Adrenal gland (tissue), 12 donors: ENCODE measurements around the gene RBFOX1. TPM values are rescaled to one million over a fixed set of nuclear protein-coding genes. Genes with fewer than 3 reads are reported as not detected.

Source experiments
- DNase-seq, 7 donors: peaks; one replicate each; pipeline ENCODE4 v3.0.0-alpha.2; 2019 to 2020
- H3K27ac ChIP-seq, 5 donors: fragments of 200-600 bp; sonication (generic) in 4 of 5; 1 replicate in 3 of 5; 2 replicates in 2 of 5; pipeline versions ENCODE4 v1.5.1 to v1.8.0; 2016 to 2020; ENCODE audit warnings: mild to moderate bottlenecking in 1 of 5
- H3K27me3 ChIP-seq: fragments of 200-600 bp; 2 replicates; pipeline ENCODE4 v1.8.0; 2021
- H3K36me3 ChIP-seq, 2 donors: fragments of 200-600 bp; replicated peaks in 1 of 2; 1 replicate in 1 of 2; 2 replicates in 1 of 2; pipeline versions ENCODE4 v1.5.1 to v1.8.0; 2018 to 2022
- H3K4me1 ChIP-seq, 2 donors: fragments of 200-600 bp; replicated peaks in 1 of 2; 1 replicate in 1 of 2; 2 replicates in 1 of 2; pipeline versions ENCODE4 v1.5.1 to v1.8.0; 2018 to 2021
- H3K4me3 ChIP-seq, 4 donors: fragments of 200-600 bp; sonication (generic) in 3 of 4; one replicate each; pipeline ENCODE4 v1.5.1; 2016 to 2018
- H3K9me3 ChIP-seq, 3 donors: fragments of 200-600 bp; sonication (generic) in 1 of 3; replicated peaks in 1 of 3; 1 replicate in 2 of 3; 2 replicates in 1 of 3; pipeline versions ENCODE4 v1.5.1 to v1.8.0; 2016 to 2021
- POLR2A ChIP-seq, 2 donors: fragments of 450-650 bp; IDR thresholded peaks; one replicate each; pipeline ENCODE4 v1.6.1; 2017; ENCODE audit warnings: antibody characterized with exemption in 2 of 2, mild to moderate bottlenecking in 2 of 2, moderate library complexity in 1 of 2
- WGBS, 4 donors: extraction: QIAGEN DNeasy Blood & Tissue Kit in 2 of 4; methylation state at CpG; one replicate each; pipeline versions ENCODE4 v1.1.5 to v1.1.7; 2013 to 2017; 5-methylcytosine and 5-hydroxymethylcytosine counted together
- intact Hi-C, 2 donors: fragments of 100-400 bp; cut with DNase I; formaldehyde crosslinking; loops; one replicate each; pipeline versions ENCODE4 v1.14.1 to v1.15.0; 2022 to 2023
- polyA plus RNA-seq, 3 donors: library from polyadenylated mRNA; stranded (reverse); fragments of 200-250 nt in 2 of 3; fragments of 350-450 nt in 1 of 3; fragmentation: Illumina TruSeq in 1 of 3; extraction: RNeasy Lipid Tissue Mini Kit (QIAGEN cat#74804) in 1 of 3; gene quantifications; one replicate each; pipeline ENCODE4 v1.2.3, GENCODE V29; 2013 to 2014
- total RNA-seq, 9 donors: library from RNA; depleted of rRNA in 4 of 9; stranded (reverse); fragments of >200 nt in 4 of 9; fragments of 120-200 nt in 1 of 9; fragmentation: NEBNext Ultra II Directional in 1 of 9; extraction: Animal tissue kit (Norgen Biotek cat#: 25700) in 1 of 9; gene quantifications; one replicate each; pipeline versions ENCODE4 v1.1.0 to v1.2.4, GENCODE V29; 2013 to 2023
- TF ChIP-seq, protein P1 (sequence below), 6 experiments: fragments of 450-650 bp in 4 of 6; fragments of 200-600 bp in 2 of 6; sonication (generic) in 1 of 6; IDR thresholded peaks; 1 replicate in 5 of 6; 2 replicates in 1 of 6; pipeline versions ENCODE4 v1.5.1 to v1.8.0; 2016 to 2021; ENCODE audit warnings: antibody characterized with exemption in 6 of 6, mild to moderate bottlenecking in 2 of 6, moderate library complexity in 1 of 6
- donor health status: healthy with polysubstance abuse.
- donor health status: Bipolar disorder and iron deficiency.
- donor health status: DM: yes; HTN: yes; CAD: no.
- donor health status: DM: no; HTN: no; CAD: no.
- donor health status: DM: no; HTN: no; CAD: no.
- donor health status: DM: yes; HTN: yes; CAD: no.

Gene RBFOX1
- total and polyA plus RNA-seq, 12 donors, result 0.19 to 6.3 (median 0.71) TPM; not detected in 4

- no peak overlapping the region for H3K27ac ChIP-seq
- no peak for DNase-seq
- no peaks in the 10 kb centered on the region for H3K4me1 ChIP-seq
- no peaks in the 10 kb centered on the region for H3K36me3 ChIP-seq
- no peaks in the 10 kb centered on the region for H3K27me3 ChIP-seq
- intact Hi-C loops, result no loop called here
- no peak overlapping the region for H3K4me3 ChIP-seq
- no peak for TF ChIP-seq POLR2A (IDR thresholded peaks at IDR 0.05)
- TF ChIP-seq, protein P1, sequence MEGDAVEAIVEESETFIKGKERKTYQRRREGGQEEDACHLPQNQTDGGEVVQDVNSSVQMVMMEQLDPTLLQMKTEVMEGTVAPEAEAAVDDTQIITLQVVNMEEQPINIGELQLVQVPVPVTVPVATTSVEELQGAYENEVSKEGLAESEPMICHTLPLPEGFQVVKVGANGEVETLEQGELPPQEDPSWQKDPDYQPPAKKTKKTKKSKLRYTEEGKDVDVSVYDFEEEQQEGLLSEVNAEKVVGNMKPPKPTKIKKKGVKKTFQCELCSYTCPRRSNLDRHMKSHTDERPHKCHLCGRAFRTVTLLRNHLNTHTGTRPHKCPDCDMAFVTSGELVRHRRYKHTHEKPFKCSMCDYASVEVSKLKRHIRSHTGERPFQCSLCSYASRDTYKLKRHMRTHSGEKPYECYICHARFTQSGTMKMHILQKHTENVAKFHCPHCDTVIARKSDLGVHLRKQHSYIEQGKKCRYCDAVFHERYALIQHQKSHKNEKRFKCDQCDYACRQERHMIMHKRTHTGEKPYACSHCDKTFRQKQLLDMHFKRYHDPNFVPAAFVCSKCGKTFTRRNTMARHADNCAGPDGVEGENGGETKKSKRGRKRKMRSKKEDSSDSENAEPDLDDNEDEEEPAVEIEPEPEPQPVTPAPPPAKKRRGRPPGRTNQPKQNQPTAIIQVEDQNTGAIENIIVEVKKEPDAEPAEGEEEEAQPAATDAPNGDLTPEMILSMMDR (IDR thresholded peaks at IDR 0.05), result no peak
- no peaks in the 10 kb centered on the region for H3K9me3 ChIP-seq
- 68 to 81% (median 75%) methylated on average over 4 of the region's 4 CpGs for WGBS, 4 donors
These were observed 216.2 kb downstream of the RBFOX1 start for GRCh38 chr16:7548796-7549318.

- Histone ChIP-seq H3K27ac (no peak overlapping the region), H3K9me3 (no peaks in the 10 kb centered on the region), H3K27me3 (no peaks in the 10 kb centered on the region), H3K4me1 (no peaks in the 10 kb centered on the region), H3K4me3 (no peak overlapping the region), H3K36me3 (no peaks in the 10 kb centered on the region)
- no peak for DNase-seq
- TF ChIP-seq, protein P1 (IDR thresholded peaks at IDR 0.05), result no peak
- no peak for TF ChIP-seq POLR2A (IDR thresholded peaks at IDR 0.05)
- intact Hi-C loops, result no loop called here
- 75 to 84% (median 78%) methylated on average over 7 of the region's 7 CpGs for WGBS, 4 donors
These were observed 217.5 kb downstream of the RBFOX1 start for GRCh38 chr16:7550096-7550495.

DNA sequence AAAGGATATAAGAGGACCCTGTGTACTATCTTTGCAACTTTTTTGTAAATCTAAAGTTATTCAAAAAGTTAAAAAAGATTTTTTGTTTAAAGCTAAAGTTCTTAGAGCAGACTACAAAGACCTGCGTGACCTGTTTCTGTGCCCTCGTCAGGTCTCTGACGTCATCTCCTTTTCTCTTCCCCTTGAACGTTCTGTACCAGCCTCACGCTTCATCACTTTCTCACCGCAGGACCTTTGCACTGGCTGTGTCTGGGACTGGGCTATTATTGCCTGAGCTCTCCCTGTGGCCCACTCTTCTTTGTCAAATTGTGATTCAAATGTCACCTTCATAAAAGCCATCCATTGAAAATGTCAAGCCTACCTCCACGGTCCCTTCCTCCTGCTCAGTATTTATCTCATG is 222.8 kb downstream of the RBFOX1 start:
- WGBS, 4 donors, result 81 to 88% (median 85%) methylated on average over 7 of the region's 7 CpGs
- H3K27me3 ChIP-seq, result no peaks in the 10 kb centered on the region
- H3K4me3 ChIP-seq, result no peak overlapping the region
- no peaks in the 10 kb centered on the region for H3K9me3 ChIP-seq
- no peaks in the 10 kb centered on the region for H3K36me3 ChIP-seq
- DNase-seq, result no peak
- H3K4me1 ChIP-seq, result no peaks in the 10 kb centered on the region
- no peak for TF ChIP-seq POLR2A (IDR thresholded peaks at IDR 0.05)
- TF ChIP-seq, protein P1 (IDR thresholded peaks at IDR 0.05), result no peak
- H3K27ac ChIP-seq, result no peak overlapping the region
- intact Hi-C loops, result no loop called here

DNA sequence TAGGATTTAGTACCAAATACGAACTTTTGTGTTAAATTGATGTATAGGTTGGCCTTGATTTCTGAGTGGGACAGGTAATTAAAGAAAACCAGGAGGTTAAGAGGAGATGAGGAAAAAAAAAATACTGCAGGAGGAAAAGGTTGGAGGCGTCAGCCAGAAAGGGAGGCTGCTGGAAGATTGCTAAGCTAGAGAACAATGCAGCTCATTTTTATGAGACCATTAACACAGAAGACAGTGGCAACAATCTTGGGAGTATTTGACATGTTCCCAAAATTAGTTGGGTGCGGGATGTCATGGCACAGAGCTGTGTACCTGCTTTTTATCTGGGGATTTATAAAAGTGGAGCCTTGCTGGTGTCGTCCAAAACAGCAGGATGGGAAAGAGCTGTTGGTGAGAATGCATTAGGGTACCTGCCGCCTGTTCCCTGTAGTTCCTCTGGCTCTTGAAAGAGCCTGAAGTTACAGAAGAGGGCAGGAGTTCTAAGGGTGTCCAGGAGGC is 229.3 kb downstream of the RBFOX1 start:
- WGBS, 4 donors, result 65 to 71% (median 68%) methylated on average over 5 of the region's 5 CpGs
- Histone ChIP-seq H3K36me3 (no peaks in the 10 kb centered on the region), H3K27me3 (no peaks in the 10 kb centered on the region), H3K4me3 (no peak overlapping the region), H3K9me3 (no peaks in the 10 kb centered on the region), H3K27ac (no peak overlapping the region), H3K4me1 (no peaks in the 10 kb centered on the region)
- intact Hi-C loops, result no loop called here
- DNase-seq, result no peak
- no peak for TF ChIP-seq POLR2A (IDR thresholded peaks at IDR 0.05)
- TF ChIP-seq, protein P1 (IDR thresholded peaks at IDR 0.05), result no peak
